ENCODE results near the gene GPR149.

Gene GPR149

GRCh38 chr3:154304116-154304786 lies 125.7 kb downstream of the GPR149 start:
- no peak overlapping the region for H3K4me3 ChIP-seq (ENCODE audit: low read depth, low read length)
- TF ChIP-seq CTCF (IDR thresholded peaks at IDR 0.05; ENCODE audit: borderline replicate concordance, insufficient read depth, low read depth, low read length) = no peak

- H3K4me3 ChIP-seq (ENCODE audit: low read depth, low read length) = no peak overlapping the region
- no peak for TF ChIP-seq CTCF (IDR thresholded peaks at IDR 0.05; ENCODE audit: borderline replicate concordance, insufficient read depth, low read depth, low read length)
Measured at GRCh38 chr3:154301561-154301960, 128.4 kb downstream of the GPR149 start.

DNA sequence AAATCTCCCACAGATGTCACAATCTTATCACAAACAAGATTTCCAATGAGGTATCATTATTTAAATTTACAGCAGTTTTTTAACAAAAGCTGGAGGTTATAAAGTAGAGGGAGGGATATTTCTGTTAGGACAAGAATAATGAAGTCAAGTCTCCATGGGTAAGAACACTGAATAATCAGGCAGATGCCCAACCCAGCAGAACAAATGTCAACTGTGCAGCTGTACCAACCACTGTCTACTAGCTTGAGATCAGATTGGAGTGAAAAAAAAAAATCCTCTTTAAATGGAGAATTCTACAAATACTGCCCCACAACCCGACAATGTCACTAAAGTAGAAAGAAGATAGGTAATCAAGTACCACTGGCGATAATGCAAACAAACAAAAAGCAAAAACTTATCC lies 136.0 kb downstream of the GPR149 start:
- no peak overlapping the region for H3K4me3 ChIP-seq (ENCODE audit: low read depth, low read length)
- TF ChIP-seq CTCF (IDR thresholded peaks at IDR 0.05; ENCODE audit: borderline replicate concordance, insufficient read depth, low read depth, low read length) = no peak

DNA sequence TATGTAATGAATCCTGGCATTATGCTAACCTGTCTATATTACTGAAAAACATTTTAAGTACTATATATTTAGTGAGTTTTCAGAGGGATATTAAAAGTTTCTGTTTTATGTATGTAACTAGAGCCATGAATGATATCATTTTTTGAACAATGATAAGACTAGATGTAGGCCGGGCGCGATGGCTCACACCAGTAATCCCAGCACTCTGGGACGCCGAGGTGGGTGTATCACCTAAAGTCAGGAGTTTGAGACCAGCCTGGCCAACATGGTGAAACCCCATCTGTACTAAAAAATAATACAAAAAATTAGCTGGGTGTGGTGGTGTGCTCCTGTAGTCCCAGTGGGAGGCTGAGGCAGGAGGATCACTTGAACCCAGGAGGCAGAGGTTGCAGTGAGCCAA lies 139.8 kb downstream of the GPR149 start:
- no peak for TF ChIP-seq CTCF (IDR thresholded peaks at IDR 0.05; ENCODE audit: borderline replicate concordance, insufficient read depth, low read depth, low read length)
- H3K4me3 ChIP-seq (ENCODE audit: low read depth, low read length) = no peak overlapping the region
